Natural killer cell treated with Interleukin-12 subunit alpha and Interleukin-12 subunit beta and Interleukin-15 and Interleukin-18, amount 100 ng/mL, for 72 hours (primary cell): ENCODE data around the gene SLC13A3. TPM values are rescaled to one million over a fixed set of nuclear protein-coding genes. Genes with fewer than 3 reads are reported as not detected.

Source experiments
- ATAC-seq, 2 donors: fragments of 150-1000 bp; cut with Tn5 transposase in 1 of 2; sonication (Bioruptor Pico), chemical (Tn5 transposase) in 1 of 2; 2 replicates each; pipeline ENCODE4 v1.10.0; 2021
- DNase-seq: peaks from one replicate; pipeline ENCODE4 v3.0.0; 2022; ENCODE audit warnings: low spot score
- H3K27ac Mint-ChIP-seq, 2 donors: 1 replicate in 1 of 2; 2 replicates in 1 of 2; pipeline ENCODE4 v1.8.0; 2022; ENCODE audit warnings: mixed read lengths in 2 of 2, mild to moderate bottlenecking in 1 of 2, moderate library complexity in 1 of 2
- H3K27me3 Mint-ChIP-seq, 2 donors: 1 replicate in 1 of 2; 2 replicates in 1 of 2; pipeline ENCODE4 v1.8.0; 2022; ENCODE audit warnings: mixed read lengths in 2 of 2
- H3K36me3 Mint-ChIP-seq: one replicate; pipeline ENCODE4 v1.8.0; 2022; ENCODE audit warnings: mixed read lengths
- H3K4me1 Mint-ChIP-seq, 2 donors: 1 replicate in 1 of 2; 2 replicates in 1 of 2; pipeline ENCODE4 v1.8.0; 2022; ENCODE audit warnings: low read depth in 2 of 2, mixed read lengths in 2 of 2, mild to moderate bottlenecking in 1 of 2
- H3K4me3 Mint-ChIP-seq: one replicate; pipeline ENCODE4 v1.8.0; 2022; ENCODE audit warnings: mixed read lengths
- H3K9me3 Mint-ChIP-seq: 2 replicates; pipeline ENCODE4 v1.8.0; 2022; ENCODE audit warnings: mixed read lengths
- total RNA-seq, 2 donors: library from RNA; stranded (reverse); gene quantifications; one replicate each; pipeline ENCODE4 v1.2.3, GENCODE V29; 2022

SLC13A3 gene
- total RNA-seq, 2 donors from 2014 or later: 0.47 to 0.55 TPM

- H3K27ac Mint-ChIP-seq: no peak overlapping the region
- DNase-seq (no peak), ATAC-seq (no peak)
- H3K4me3 Mint-ChIP-seq: no peak overlapping the region
- no peaks in the 10 kb centered on the region for H3K27me3 Mint-ChIP-seq
- H3K9me3 Mint-ChIP-seq: peaks cover 6% of the 10 kb centered on the region
- peaks cover 0 to 2% of the 10 kb centered on the region in 2 donors for H3K4me1 Mint-ChIP-seq
- H3K36me3 Mint-ChIP-seq: no peaks in the 10 kb centered on the region
These were observed 22.4 kb upstream of the SLC13A3 start for GRCh38 chr20:46673394-46674252.

- H3K36me3 Mint-ChIP-seq: no peaks in the 10 kb centered on the region
- H3K27ac Mint-ChIP-seq: no peak overlapping the region
- H3K27me3 Mint-ChIP-seq: no peaks in the 10 kb centered on the region
- ATAC-seq (no peak), DNase-seq (no peak)
- no peak overlapping the region for H3K4me3 Mint-ChIP-seq
- peaks cover 6% of the 10 kb centered on the region for H3K9me3 Mint-ChIP-seq
- peaks cover 0 to 2% of the 10 kb centered on the region in 2 donors for H3K4me1 Mint-ChIP-seq
These were observed 21.4 kb upstream of the SLC13A3 start for GRCh38 chr20:46672543-46673148.

GRCh38 chr20:46671866-46672542 lies 20.7 kb upstream of the SLC13A3 start:
- Mint-ChIP-seq H3K27ac (no peak overlapping the region), H3K4me1 (peaks cover 0 to 2% of the 10 kb centered on the region in 2 donors), H3K36me3 (no peaks in the 10 kb centered on the region), H3K9me3 (peaks cover 6% of the 10 kb centered on the region), H3K27me3 (no peaks in the 10 kb centered on the region), H3K4me3 (no peak overlapping the region)
- DNase-seq (no peak), ATAC-seq (no peak)

GRCh38 chr20:46670585-46671584 lies 19.6 kb upstream of the SLC13A3 start:
- Mint-ChIP-seq H3K4me1 (peaks cover 0 to 2% of the 10 kb centered on the region in 2 donors), H3K27me3 (no peaks in the 10 kb centered on the region), H3K4me3 (no peak overlapping the region), H3K9me3 (peaks cover 6% of the 10 kb centered on the region), H3K36me3 (no peaks in the 10 kb centered on the region), H3K27ac (no peak overlapping the region)
- no peak for DNase-seq
- no peak for ATAC-seq

GRCh38 chr20:46670228-46670584 lies 18.9 kb upstream of the SLC13A3 start:
- Mint-ChIP-seq H3K27me3 (no peaks in the 10 kb centered on the region), H3K9me3 (peaks cover 6% of the 10 kb centered on the region), H3K27ac (no peak overlapping the region), H3K36me3 (no peaks in the 10 kb centered on the region), H3K4me1 (peaks cover 0 to 2% of the 10 kb centered on the region in 2 donors), H3K4me3 (no peak overlapping the region)
- no peak for ATAC-seq
- no peak for DNase-seq

- Mint-ChIP-seq H3K36me3 (no peaks in the 10 kb centered on the region), H3K4me1 (no peaks in the 10 kb centered on the region), H3K27me3 (no peaks in the 10 kb centered on the region), H3K4me3 (no peak overlapping the region), H3K27ac (no peak overlapping the region), H3K9me3 (peaks cover 6% of the 10 kb centered on the region)
- ATAC-seq: no peak
- DNase-seq: no peak
These were observed 15.7 kb upstream of the SLC13A3 start for GRCh38 chr20:46666818-46667515.

GRCh38 chr20:46666306-46666705 lies 15.0 kb upstream of the SLC13A3 start:
- DNase-seq: no peak

GRCh38 chr20:46665602-46666001 lies 14.3 kb upstream of the SLC13A3 start:
- peaks cover 4% of the 10 kb centered on the region for H3K9me3 Mint-ChIP-seq

More at GRCh38 chr20:46666306-46666705, 15.0 kb upstream of the SLC13A3 start:
- H3K27me3 Mint-ChIP-seq: no peaks in the 10 kb centered on the region
- no peaks in the 10 kb centered on the region for H3K36me3 Mint-ChIP-seq
- no peaks in the 10 kb centered on the region for H3K4me1 Mint-ChIP-seq
- peaks cover 6% of the 10 kb centered on the region for H3K9me3 Mint-ChIP-seq
- H3K4me3 Mint-ChIP-seq: no peak overlapping the region
- no peak for ATAC-seq
- no peak overlapping the region for H3K27ac Mint-ChIP-seq

GRCh38 chr20:46663531-46663930 lies 12.3 kb upstream of the SLC13A3 start:
- no peaks in the 10 kb centered on the region for H3K9me3 Mint-ChIP-seq
- H3K4me3 Mint-ChIP-seq: no peak overlapping the region
- no peaks in the 10 kb centered on the region for H3K27me3 Mint-ChIP-seq
- DNase-seq: no peak
- no peak overlapping the region for H3K27ac Mint-ChIP-seq
- H3K4me1 Mint-ChIP-seq: no peaks in the 10 kb centered on the region
- H3K36me3 Mint-ChIP-seq: no peaks in the 10 kb centered on the region
- ATAC-seq: no peak

More at GRCh38 chr20:46665602-46666001, 14.3 kb upstream of the SLC13A3 start:
- Mint-ChIP-seq H3K4me1 (no peaks in the 10 kb centered on the region), H3K27me3 (no peaks in the 10 kb centered on the region), H3K4me3 (no peak overlapping the region), H3K36me3 (no peaks in the 10 kb centered on the region), H3K27ac (no peak overlapping the region)
- ATAC-seq (no peak), DNase-seq (no peak)

- H3K4me1 Mint-ChIP-seq: no peaks in the 10 kb centered on the region
- no peaks in the 10 kb centered on the region for H3K36me3 Mint-ChIP-seq
- H3K4me3 Mint-ChIP-seq: no peak overlapping the region
- H3K27ac Mint-ChIP-seq: no peak overlapping the region
- no peaks in the 10 kb centered on the region for H3K9me3 Mint-ChIP-seq
- ATAC-seq (no peak), DNase-seq (no peak)
- no peaks in the 10 kb centered on the region for H3K27me3 Mint-ChIP-seq
These were observed 10.4 kb upstream of the SLC13A3 start for GRCh38 chr20:46661659-46662058.

- Mint-ChIP-seq H3K4me1 (no peaks in the 10 kb centered on the region), H3K27me3 (no peaks in the 10 kb centered on the region), H3K9me3 (no peaks in the 10 kb centered on the region), H3K36me3 (no peaks in the 10 kb centered on the region), H3K27ac (no peak overlapping the region), H3K4me3 (no peak overlapping the region)
- DNase-seq (no peak), ATAC-seq (no peak)
These were observed 9.2 kb upstream of the SLC13A3 start for GRCh38 chr20:46660487-46660886.

GRCh38 chr20:46657618-46658017 lies 6.4 kb upstream of the SLC13A3 start:
- H3K27me3 Mint-ChIP-seq: peaks cover 11 to 12% of the 10 kb centered on the region in 2 donors
- ATAC-seq (no peak), DNase-seq (no peak)
- H3K4me1 Mint-ChIP-seq: no peaks in the 10 kb centered on the region
- H3K27ac Mint-ChIP-seq: no peak overlapping the region
- no peak overlapping the region for H3K4me3 Mint-ChIP-seq
- H3K36me3 Mint-ChIP-seq: no peaks in the 10 kb centered on the region
- no peaks in the 10 kb centered on the region for H3K9me3 Mint-ChIP-seq

- ATAC-seq (no peak), DNase-seq (no peak)
- no peak overlapping the region for H3K4me3 Mint-ChIP-seq
- no peaks in the 10 kb centered on the region for H3K9me3 Mint-ChIP-seq
- no peaks in the 10 kb centered on the region for H3K4me1 Mint-ChIP-seq
- H3K27ac Mint-ChIP-seq: no peak overlapping the region
- no peaks in the 10 kb centered on the region for H3K36me3 Mint-ChIP-seq
- H3K27me3 Mint-ChIP-seq: peaks cover 11 to 12% of the 10 kb centered on the region in 2 donors
These were observed 5.9 kb upstream of the SLC13A3 start for GRCh38 chr20:46657137-46657536.
